OCI-LY3 (cell line): ENCODE measurements around the gene CHMP6.

Experiments used
- H2AFZ ChIP-seq: fragments of 200-600, 300-600 bp; shearing (Covaris generic); 2 replicates; pipeline ENCODE4 v1.6.0; 2014; ENCODE audit warnings: antibody characterized with exemption, low read depth, low read length
- H3K27ac ChIP-seq: fragments of 200-600, 300-600 bp; sonication (generic); 2 replicates; pipeline ENCODE4 v1.5.1; 2014; ENCODE audit warnings: mild to moderate bottlenecking, low read length, moderate library complexity, mixed read lengths
- H3K27me3 ChIP-seq: fragments of 200-600, 300-600 bp; sonication (generic); 2 replicates; pipeline ENCODE4 v1.6.1; 2014; ENCODE audit warnings: low read depth, low read length, mixed read lengths
- H3K36me3 ChIP-seq: fragments of 200-600, 300-600 bp; sonication (generic); replicated peaks from 2 replicates; pipeline ENCODE3; 2014; ENCODE audit warnings: low read depth, low read length, mixed read lengths
- H3K4me1 ChIP-seq: fragments of 300-600, 200-600 bp; sonication (generic); 2 replicates; pipeline ENCODE4 v1.6.1; 2014; ENCODE audit warnings: low read length, mixed read lengths
- H3K4me2 ChIP-seq: fragments of 200-600, 300-600 bp; sonication (generic); 2 replicates; pipeline ENCODE4 v1.6.1; 2014; ENCODE audit warnings: low read length, mixed read lengths
- H3K4me3 ChIP-seq: fragments of 300-600, 200-600 bp; sonication (generic); 2 replicates; pipeline ENCODE4 v1.5.1; 2014; ENCODE audit warnings: antibody characterized with exemption, mild to moderate bottlenecking, low read length, moderate library complexity
- H3K79me2 ChIP-seq: fragments of 300-600, 200-600 bp; shearing (Covaris generic); 2 replicates; pipeline ENCODE4 v1.6.1; 2014; ENCODE audit warnings: mild to moderate bottlenecking, low read length, mixed read lengths
- H3K9ac ChIP-seq: fragments of 300-600, 200-600 bp; shearing (Covaris generic); 2 replicates; pipeline ENCODE4 v1.6.0; 2014; ENCODE audit warnings: mild to moderate bottlenecking, low read length, moderate library complexity
- H3K9me3 ChIP-seq: fragments of 200-600, 300-600 bp; shearing (Covaris generic); 2 replicates; pipeline ENCODE4 v1.6.1; 2014; ENCODE audit warnings: low read length, mixed read lengths; ENCODE audit not compliant: insufficient read depth
- H4K20me1 ChIP-seq: fragments of 200-600, 300-600 bp; sonication (generic); 2 replicates; pipeline ENCODE4 v1.6.1; 2016; ENCODE audit warnings: low read length, mixed read lengths; ENCODE audit not compliant: insufficient read depth
- EZH2phosphoT487 ChIP-seq: fragments of 200-600 bp; shearing (Covaris generic); IDR thresholded peaks from 2 replicates; pipeline ENCODE4 v1.6.1; 2018; ENCODE audit warnings: antibody characterized with exemption, mixed run types, low read depth
- TF ChIP-seq, protein P1 (sequence below): fragments of 200-600, 300-600 bp; sonication (generic); IDR thresholded peaks from 2 replicates; pipeline ENCODE4 v1.5.1; 2014; ENCODE audit warnings: antibody characterized with exemption, low read length, low read depth

CHMP6 gene

GRCh38 chr17:81033535-81034167 lies 42.0 kb downstream of the CHMP6 start:
- no peak overlapping the region for H3K4me2 ChIP-seq
- TF ChIP-seq, protein P1, sequence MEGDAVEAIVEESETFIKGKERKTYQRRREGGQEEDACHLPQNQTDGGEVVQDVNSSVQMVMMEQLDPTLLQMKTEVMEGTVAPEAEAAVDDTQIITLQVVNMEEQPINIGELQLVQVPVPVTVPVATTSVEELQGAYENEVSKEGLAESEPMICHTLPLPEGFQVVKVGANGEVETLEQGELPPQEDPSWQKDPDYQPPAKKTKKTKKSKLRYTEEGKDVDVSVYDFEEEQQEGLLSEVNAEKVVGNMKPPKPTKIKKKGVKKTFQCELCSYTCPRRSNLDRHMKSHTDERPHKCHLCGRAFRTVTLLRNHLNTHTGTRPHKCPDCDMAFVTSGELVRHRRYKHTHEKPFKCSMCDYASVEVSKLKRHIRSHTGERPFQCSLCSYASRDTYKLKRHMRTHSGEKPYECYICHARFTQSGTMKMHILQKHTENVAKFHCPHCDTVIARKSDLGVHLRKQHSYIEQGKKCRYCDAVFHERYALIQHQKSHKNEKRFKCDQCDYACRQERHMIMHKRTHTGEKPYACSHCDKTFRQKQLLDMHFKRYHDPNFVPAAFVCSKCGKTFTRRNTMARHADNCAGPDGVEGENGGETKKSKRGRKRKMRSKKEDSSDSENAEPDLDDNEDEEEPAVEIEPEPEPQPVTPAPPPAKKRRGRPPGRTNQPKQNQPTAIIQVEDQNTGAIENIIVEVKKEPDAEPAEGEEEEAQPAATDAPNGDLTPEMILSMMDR: no peak
- TF ChIP-seq EZH2phosphoT487: no peak
- no peak overlapping the region for H3K27ac ChIP-seq
- no peaks in the 10 kb centered on the region for H3K79me2 ChIP-seq
- H3K4me3 ChIP-seq: no peak overlapping the region
- no peaks in the 10 kb centered on the region for H4K20me1 ChIP-seq
- no peak overlapping the region for H3K9ac ChIP-seq
- H3K36me3 ChIP-seq: no peaks in the 10 kb centered on the region
- H3K9me3 ChIP-seq: no peaks in the 10 kb centered on the region
- H3K27me3 ChIP-seq: peaks cover 14% of the 10 kb centered on the region
- no peak overlapping the region for H2AFZ ChIP-seq
- no peaks in the 10 kb centered on the region for H3K4me1 ChIP-seq

GRCh38 chr17:81034168-81034777 lies 42.6 kb downstream of the CHMP6 start:
- H3K4me2 ChIP-seq: no peak overlapping the region
- H3K4me1 ChIP-seq: no peaks in the 10 kb centered on the region
- no peaks in the 10 kb centered on the region for H3K79me2 ChIP-seq
- H2AFZ ChIP-seq: no peak overlapping the region
- no peak overlapping the region for H3K9ac ChIP-seq
- H3K4me3 ChIP-seq: no peak overlapping the region
- no peak overlapping the region for H3K27ac ChIP-seq
- no peak for TF ChIP-seq EZH2phosphoT487
- TF ChIP-seq, protein P1: no peak
- no peaks in the 10 kb centered on the region for H3K36me3 ChIP-seq
- no peaks in the 10 kb centered on the region for H4K20me1 ChIP-seq
- no peaks in the 10 kb centered on the region for H3K9me3 ChIP-seq
- peaks cover 14% of the 10 kb centered on the region for H3K27me3 ChIP-seq

DNA sequence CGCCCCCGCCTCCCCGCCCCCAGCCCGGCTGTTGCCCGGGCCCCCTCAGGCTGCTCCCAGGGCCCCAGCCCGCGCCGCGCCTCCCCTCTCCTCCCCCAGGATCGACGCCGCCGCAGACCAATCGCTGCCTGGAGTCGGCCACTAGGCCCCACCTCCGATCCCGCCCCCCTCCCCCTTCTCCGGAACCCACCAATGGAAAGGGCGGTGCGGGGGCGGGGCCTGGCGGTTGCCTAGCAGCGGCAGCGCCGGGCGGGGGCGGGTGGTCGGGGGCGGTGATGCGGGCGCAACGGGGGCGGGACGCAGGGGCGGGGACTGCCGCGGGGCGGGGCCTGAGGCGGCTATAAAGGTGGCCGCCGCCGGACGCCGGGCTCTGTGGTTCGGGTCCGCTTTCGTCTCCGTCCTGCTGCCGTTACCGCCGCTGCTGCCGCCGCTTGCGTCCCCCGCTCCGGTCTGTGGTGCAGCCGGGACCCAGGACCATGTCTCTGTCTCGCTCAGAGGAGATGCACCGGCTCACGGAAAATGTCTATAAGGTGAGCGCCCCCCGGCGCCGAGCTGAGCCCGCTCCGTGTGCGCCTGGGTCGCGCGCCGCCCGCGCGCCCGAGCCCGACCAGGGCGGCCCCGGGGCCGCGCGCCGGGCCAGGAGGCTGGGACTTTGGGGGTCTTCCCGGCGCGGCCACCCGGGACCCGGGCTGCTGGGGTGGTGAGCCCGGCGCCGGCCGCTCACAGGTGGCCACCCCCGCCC lies 43.3 kb downstream of the CHMP6 start, which contains the start of gene BAIAP2:
Gene BAIAP2 (plus strand): TSS at position 373 of the 742 bp plus-strand sequence. CDS start 104 bp downstream, at position 477.
- Histone ChIP-seq H4K20me1 (no peaks in the 10 kb centered on the region), H3K36me3 (no peaks in the 10 kb centered on the region), H3K27me3 (peaks cover 14% of the 10 kb centered on the region), H3K4me2 (no peak within 1 kb of the TSS), H3K27ac (no peak within 1 kb of the TSS), H3K9me3 (no peaks in the 10 kb centered on the region), H3K4me3 (no peak within 1 kb of the TSS), H3K4me1 (no peaks in the 10 kb centered on the region), H3K9ac (no peak within 1 kb of the TSS), H3K79me2 (no peaks in the 10 kb centered on the region), H2AFZ (no peak within 1 kb of the TSS)
- no peak for TF ChIP-seq EZH2phosphoT487
- TF ChIP-seq, protein P1: no peak

GRCh38 chr17:81035521-81036196 lies 44.0 kb downstream of the CHMP6 start:
- TF ChIP-seq, protein P1: no peak
- TF ChIP-seq EZH2phosphoT487: no peak
- Histone ChIP-seq H3K4me3 (no peak overlapping the region), H3K4me1 (no peaks in the 10 kb centered on the region), H3K9me3 (no peaks in the 10 kb centered on the region), H3K36me3 (no peaks in the 10 kb centered on the region), H4K20me1 (no peaks in the 10 kb centered on the region), H3K27me3 (peaks cover 14% of the 10 kb centered on the region), H3K9ac (no peak overlapping the region), H3K79me2 (no peaks in the 10 kb centered on the region), H2AFZ (no peak overlapping the region), H3K4me2 (no peak overlapping the region), H3K27ac (no peak overlapping the region)
